ENCODE measurements around the gene CYP4F11.
"Not testable (repeated sequence)": the region's sequence is repeated elsewhere in the genome, so short reads cannot be mapped to it uniquely, and the experiment has no call there.

Gene CYP4F11

GRCh38 chr19:15926484-15926883 lies 7.8 kb downstream of the CYP4F11 start:
- DNase-seq (ENCODE audit: extremely low read depth in 1 of 2, low read depth in 1 of 2), result no peak

- DNase-seq (ENCODE audit: extremely low read depth in 1 of 2, low read depth in 1 of 2), result no peak
These were observed 10.6 kb downstream of the CYP4F11 start for GRCh38 chr19:15923702-15924101.

GRCh38 chr19:15922021-15922420 lies 12.3 kb downstream of the CYP4F11 start:
- DNase-seq (ENCODE audit: extremely low read depth in 1 of 2, low read depth in 1 of 2), result no peak

GRCh38 chr19:15919243-15919642 lies 15.1 kb downstream of the CYP4F11 start:
- no peak for DNase-seq (ENCODE audit: extremely low read depth in 1 of 2, low read depth in 1 of 2)

GRCh38 chr19:15915109-15915508 lies 19.2 kb downstream of the CYP4F11 start:
- DNase-seq (ENCODE audit: extremely low read depth in 1 of 2, low read depth in 1 of 2), result no peak

GRCh38 chr19:15913830-15914229 lies 20.5 kb downstream of the CYP4F11 start:
- DNase-seq (ENCODE audit: extremely low read depth in 1 of 2, low read depth in 1 of 2), result no peak

- no peak for DNase-seq (ENCODE audit: extremely low read depth in 1 of 2, low read depth in 1 of 2)
These were observed 20.9 kb downstream of the CYP4F11 start for GRCh38 chr19:15913384-15913783.

- DNase-seq (ENCODE audit: extremely low read depth in 1 of 2, low read depth in 1 of 2), result no peak
These were observed 22.6 kb downstream of the CYP4F11 start for GRCh38 chr19:15911599-15912235.

- DNase-seq (ENCODE audit: extremely low read depth in 1 of 2, low read depth in 1 of 2), result no peak
These were observed 29.3 kb downstream of the CYP4F11 start for GRCh38 chr19:15905026-15905425.

GRCh38 chr19:15902898-15903297 lies 31.4 kb downstream of the CYP4F11 start:
- DNase-seq (ENCODE audit: extremely low read depth in 1 of 2, low read depth in 1 of 2), result not testable (repeated sequence)

- DNase-seq (ENCODE audit: extremely low read depth in 1 of 2, low read depth in 1 of 2), result no peak
These were observed 32.1 kb downstream of the CYP4F11 start for GRCh38 chr19:15902254-15902653.

- DNase-seq (ENCODE audit: extremely low read depth in 1 of 2, low read depth in 1 of 2), result no peak
These were observed 33.8 kb downstream of the CYP4F11 start for GRCh38 chr19:15900504-15900903.

- DNase-seq (ENCODE audit: extremely low read depth in 1 of 2, low read depth in 1 of 2), result not testable (repeated sequence)
These were observed 34.3 kb downstream of the CYP4F11 start for GRCh38 chr19:15900032-15900431.

- not testable (repeated sequence) for DNase-seq (ENCODE audit: extremely low read depth in 1 of 2, low read depth in 1 of 2)
These were observed 34.8 kb downstream of the CYP4F11 start for GRCh38 chr19:15899561-15899960.

GRCh38 chr19:15897738-15898276 lies 36.5 kb downstream of the CYP4F11 start, which contains the start of gene CYP4F2:
CYP4F2 (minus strand) TSS chr19:15898074; CDS start chr19:15897611, 463 bp downstream.
- DNase-seq (ENCODE audit: extremely low read depth in 1 of 2, low read depth in 1 of 2), result no peak

- no peak for DNase-seq (ENCODE audit: extremely low read depth in 1 of 2, low read depth in 1 of 2)
These were observed 37.1 kb downstream of the CYP4F11 start for GRCh38 chr19:15897026-15897737.

GRCh38 chr19:15895876-15896430 lies 38.4 kb downstream of the CYP4F11 start:
- DNase-seq (ENCODE audit: extremely low read depth in 1 of 2, low read depth in 1 of 2), result no peak

GRCh38 chr19:15894359-15894758 lies 40.0 kb downstream of the CYP4F11 start:
- DNase-seq (ENCODE audit: extremely low read depth in 1 of 2, low read depth in 1 of 2), result no peak

GRCh38 chr19:15893477-15893876 lies 40.9 kb downstream of the CYP4F11 start:
- DNase-seq (ENCODE audit: extremely low read depth in 1 of 2, low read depth in 1 of 2), result no peak

- no peak for DNase-seq (ENCODE audit: extremely low read depth in 1 of 2, low read depth in 1 of 2)
These were observed 42.3 kb downstream of the CYP4F11 start for GRCh38 chr19:15892012-15892411.

- no peak for DNase-seq (ENCODE audit: extremely low read depth in 1 of 2, low read depth in 1 of 2)
These were observed 42.9 kb downstream of the CYP4F11 start for GRCh38 chr19:15891434-15891833.

GRCh38 chr19:15889339-15889738 lies 45.0 kb downstream of the CYP4F11 start:
- DNase-seq (ENCODE audit: extremely low read depth in 1 of 2, low read depth in 1 of 2), result not testable (repeated sequence)

Data from stimulated activated CD8-positive, alpha-beta memory T cell treated with anti-CD3 and anti-CD28 coated beads, Interleukin-7, amount 100 ng/mL, for 48 hours (primary cell).